ENCODE results near the gene FAM53B.
"Not testable (repeated sequence)": the region's sequence is repeated elsewhere in the genome, so short reads cannot be mapped to it uniquely, and the experiment has no call there.

FAM53B gene

GRCh38 chr10:124624466-124624865 lies 119.7 kb downstream of the FAM53B start:
- DNase-seq, result no peak

GRCh38 chr10:124624006-124624405 lies 120.2 kb downstream of the FAM53B start:
- no peak for DNase-seq

DNA sequence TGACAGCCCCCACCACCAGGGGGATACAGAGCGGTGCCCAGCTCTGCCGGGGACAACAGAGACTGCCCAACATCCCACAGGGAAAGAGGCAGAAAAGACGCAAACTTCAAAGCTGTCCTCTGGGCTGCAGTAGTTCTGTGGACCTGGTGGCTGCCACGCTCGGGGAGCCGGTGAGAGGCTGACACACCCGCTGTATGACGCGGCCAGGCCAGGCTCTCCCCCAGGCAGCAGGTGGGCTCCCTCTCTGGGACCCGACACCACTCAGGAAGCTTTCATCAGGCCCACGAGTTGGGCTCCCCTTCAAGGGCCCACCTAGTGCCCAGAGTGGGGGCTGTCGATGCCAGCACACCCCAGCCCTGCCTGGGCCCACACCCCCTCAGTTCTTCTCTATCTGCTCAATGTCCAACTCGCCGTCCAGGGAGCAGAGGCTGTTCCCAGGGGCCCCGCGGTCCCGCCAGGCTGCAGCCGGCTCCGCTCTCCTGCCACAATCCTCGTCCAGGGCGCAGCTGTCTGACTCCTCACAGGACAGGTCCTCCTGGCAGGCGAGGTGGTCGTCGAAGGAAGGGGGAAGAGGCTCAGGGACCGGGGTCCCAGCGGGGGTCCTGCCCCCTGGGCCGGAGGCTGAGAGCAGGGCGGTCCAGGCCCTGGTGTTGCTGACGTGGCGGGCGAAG lies 121.2 kb downstream of the FAM53B start:
- no peak for DNase-seq

GRCh38 chr10:124622158-124622557 lies 122.0 kb downstream of the FAM53B start:
- DNase-seq, result no peak

GRCh38 chr10:124621637-124622036 lies 122.5 kb downstream of the FAM53B start:
- DNase-seq, result no peak

DNA sequence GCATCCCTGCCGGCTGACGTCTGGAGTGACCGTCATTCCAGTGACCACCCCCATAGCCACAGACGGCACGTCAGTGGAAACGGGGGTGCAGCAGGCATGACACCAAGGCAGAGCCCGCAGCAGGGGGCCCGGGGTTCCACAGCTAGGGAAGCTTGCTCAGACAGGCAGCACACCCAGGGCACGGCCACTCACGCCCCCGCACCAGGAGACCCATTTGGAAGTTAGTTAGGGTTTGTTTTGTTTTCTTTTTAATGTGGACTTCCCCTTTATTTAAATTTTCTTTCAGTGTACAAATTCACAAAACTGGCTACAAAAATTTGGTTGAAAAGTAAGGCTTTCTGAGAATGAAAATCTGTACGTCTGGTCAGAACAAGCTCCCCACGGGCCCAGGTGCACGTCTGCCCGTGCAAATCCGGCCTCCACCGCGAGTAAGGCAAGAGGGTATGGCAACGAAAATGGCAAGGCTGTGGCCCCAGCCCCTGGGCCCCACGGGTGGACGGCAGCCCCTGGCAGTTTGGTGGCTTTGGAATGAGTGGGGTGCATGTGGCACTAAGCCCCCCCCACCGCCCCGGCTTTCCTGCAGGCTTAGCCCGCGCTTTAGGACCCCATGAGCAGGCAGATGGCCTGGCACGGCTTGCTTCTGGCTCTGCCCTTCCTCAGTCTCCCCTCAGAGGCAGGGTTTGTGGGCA lies 124.2 kb downstream of the FAM53B start:
- no peak for DNase-seq

GRCh38 chr10:124619195-124619594 lies 125.0 kb downstream of the FAM53B start:
- DNase-seq, result no peak

DNA sequence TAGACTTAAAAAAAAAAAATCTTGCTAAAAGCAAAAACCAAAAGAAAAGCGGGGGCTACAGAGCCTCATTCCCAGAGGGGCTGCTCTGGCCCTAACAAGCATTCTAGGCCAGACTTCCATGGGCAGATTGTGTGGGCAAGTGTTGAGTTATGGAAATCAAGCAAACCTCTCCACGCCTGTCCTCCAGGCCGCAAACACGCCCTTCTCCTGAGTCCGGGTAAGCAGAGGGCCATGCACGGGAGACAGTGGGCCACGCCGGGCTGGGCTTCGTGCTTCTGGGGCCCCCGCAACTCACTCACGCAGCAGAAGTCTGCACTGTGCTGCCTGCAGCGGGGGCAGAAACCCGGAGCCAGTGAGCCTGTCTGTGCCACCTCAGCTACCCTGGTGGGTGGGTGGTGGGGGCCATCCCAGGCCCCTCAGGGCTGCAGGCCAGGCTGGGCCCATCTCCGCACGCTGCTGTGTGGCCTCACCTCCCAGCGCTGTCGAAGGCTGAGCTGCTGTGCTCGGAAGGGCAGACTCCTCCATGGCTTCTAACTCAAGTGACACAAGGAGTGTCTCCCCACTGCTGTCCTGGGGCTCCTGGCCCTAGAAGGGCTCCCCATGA lies 125.6 kb downstream of the FAM53B start:
- no peak for DNase-seq

- no peak for DNase-seq
Observed at GRCh38 chr10:124616836-124617130, 127.4 kb downstream of the FAM53B start.

- no peak for DNase-seq
Observed at GRCh38 chr10:124616040-124616835, 127.9 kb downstream of the FAM53B start.

DNA sequence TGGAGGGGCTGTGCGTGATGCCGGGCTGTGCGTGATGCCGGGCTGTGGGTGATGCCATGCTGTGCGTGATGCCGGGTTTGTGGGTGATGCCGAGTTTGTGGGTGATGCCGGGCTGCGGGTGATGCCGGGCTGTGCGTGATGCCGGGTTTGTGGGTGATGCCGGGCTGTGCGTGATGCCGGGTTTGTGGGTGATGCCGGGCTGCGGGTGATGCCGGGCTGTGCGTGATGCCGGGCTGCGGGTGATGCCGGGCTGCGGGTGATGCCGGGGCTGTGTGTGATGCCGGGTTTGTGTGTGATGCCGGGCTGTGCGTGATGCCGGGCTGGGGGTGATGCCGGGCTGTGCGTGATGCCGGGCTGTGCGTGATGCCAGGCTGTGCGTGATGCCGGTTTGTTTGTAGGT lies 128.9 kb downstream of the FAM53B start:
- DNase-seq, result no peak

- no peak for DNase-seq
Observed at GRCh38 chr10:124614003-124614659, 130.0 kb downstream of the FAM53B start.

- no peak for DNase-seq
Observed at GRCh38 chr10:124612611-124613498, 131.3 kb downstream of the FAM53B start.

DNA sequence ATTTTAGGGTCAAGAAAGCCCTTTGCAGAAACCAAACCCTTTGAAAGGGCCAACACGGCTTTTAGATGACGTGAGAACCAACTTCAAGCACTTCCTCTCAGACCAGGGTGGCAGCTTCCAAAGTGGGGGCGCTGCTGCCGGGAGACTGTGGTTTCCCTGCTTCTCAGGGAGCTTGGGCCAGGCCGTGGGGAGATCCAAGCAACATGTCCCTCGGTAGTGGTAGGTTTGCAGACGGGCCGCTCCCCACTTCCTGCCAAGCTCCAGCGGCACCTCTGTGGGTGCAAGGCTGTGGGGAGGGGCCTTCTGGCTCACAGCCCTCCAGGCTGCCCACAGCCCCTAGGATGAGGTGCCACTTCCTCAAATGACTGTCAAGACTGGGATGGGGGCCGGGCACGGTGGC lies 132.4 kb downstream of the FAM53B start:
- peak; percentile 63 for DNase-seq

DNA sequence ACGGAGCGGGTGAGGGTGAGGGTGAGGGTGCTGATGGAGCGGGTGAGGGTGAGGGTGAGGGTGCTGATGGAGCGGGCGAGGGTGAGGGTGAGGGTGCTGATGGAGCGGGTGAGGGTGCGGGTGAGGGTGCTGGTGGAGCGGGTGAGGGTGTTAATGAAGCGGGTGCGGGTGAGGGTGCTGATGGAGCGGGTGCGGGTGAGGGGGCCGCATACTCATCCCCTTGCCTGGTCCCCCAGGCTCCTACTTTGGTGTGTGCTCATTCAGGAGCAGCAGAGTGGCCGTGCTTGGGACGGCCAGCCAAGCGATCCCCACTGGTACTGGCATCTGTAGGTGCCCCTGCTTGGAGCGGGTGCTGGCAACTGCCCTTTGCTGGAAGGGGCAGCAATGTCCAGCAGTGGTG lies 133.3 kb downstream of the FAM53B start:
- not testable (repeated sequence) for DNase-seq

DNA sequence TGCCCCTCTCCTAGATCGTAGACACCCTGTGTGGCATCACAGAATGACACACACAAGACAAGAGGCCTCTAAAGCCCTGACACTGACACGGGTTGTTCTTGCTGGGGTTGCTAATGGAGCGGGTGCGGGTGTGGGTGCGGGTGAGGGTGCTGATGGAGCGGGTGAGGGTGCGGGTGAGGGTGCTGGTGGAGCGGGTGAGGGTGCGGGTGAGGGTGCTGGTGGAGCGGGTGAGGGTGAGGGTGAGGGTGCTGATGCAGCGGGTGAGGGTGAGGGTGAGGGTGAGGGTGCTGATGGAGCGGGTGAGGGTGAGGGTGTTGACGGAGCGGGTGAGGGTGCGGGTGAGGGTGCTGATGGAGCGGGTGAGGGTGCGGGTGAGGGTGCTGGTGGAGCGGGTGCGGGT lies 134.0 kb downstream of the FAM53B start:
- not testable (repeated sequence) for DNase-seq

GRCh38 chr10:124609698-124610097 lies 134.5 kb downstream of the FAM53B start:
- DNase-seq, result no peak

DNA sequence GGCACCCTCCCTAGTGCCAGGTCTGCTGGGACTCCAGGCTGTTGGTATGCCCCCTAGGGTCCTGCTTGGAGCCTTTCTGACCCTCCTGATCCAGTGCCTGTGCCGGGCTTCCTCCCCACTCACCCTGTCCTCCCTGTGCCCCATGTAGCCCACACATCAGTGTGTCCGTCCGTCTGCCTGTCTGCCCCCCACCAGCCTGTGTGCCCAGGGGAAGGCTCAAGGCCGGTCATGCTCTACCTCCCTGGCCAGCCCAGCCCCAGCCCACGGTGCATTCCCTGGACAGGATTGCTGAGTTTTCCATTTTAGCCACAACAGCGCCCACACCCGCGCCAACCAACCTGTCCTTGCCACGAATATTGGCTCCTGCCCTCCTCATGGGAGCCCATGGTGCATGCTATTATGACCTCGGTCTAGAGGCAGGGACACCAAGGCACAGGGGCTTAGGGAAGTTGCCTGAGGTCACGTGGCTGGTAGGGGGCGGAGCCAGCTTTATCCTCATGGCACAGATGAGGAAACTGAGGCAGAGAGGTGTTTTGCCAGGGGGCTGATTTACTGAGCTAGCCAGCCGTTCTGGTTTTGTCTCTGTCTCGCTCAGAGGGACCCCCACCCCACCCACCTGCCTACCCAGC lies 136.0 kb downstream of the FAM53B start:
- no peak for DNase-seq

DNA sequence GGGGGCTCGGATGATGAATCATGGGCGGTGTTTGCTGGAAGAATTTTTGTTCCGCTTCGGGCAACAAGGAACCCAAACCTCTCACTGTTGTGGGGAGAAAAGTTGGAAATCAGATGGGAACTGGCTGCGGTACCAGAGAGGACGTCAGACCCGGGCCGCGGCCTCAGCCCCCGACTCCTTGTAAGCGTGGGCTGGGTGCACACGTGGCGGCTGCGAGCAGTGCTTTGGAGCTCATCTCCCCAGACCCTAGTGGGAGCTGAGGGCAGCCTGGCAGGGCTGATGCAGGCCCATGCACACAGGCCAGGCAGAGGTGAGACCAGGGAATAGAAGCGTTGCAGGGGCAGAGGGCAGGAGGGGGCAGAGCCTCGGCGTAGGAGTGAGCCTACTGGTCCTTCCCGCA lies 136.5 kb downstream of the FAM53B start:
- no peak for DNase-seq

DNA sequence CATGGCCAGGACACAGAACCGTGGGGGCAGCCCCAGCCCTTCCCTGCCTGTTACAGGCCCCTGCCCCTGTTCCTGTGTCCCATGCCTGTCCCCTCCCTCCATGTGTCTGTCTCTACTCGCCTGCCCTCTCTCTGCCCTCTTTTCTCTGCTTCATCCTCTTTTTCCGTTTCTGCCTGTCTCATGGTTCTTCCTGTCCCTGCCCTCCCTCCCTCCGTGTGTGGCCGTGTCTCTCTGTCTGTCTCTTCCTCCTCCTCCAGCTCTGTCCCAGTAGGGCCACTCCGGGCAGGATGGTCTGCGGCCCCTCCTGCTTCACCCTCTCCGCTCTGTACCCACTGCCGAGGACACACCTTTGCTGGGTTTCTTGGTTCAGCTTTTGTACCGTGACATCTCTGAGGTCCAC lies 137.4 kb downstream of the FAM53B start:
- DNase-seq, result no peak

All from activated gamma-delta T cell treated with Interleukin-2 at 50 U/mL for 16 hours (primary cell).